ENCODE measurements around the gene HMHB1. TPM values are rescaled to one million over a fixed set of nuclear protein-coding genes. Genes with fewer than 3 reads are reported as not detected.

The HMHB1 gene
- total RNA-seq, 2 donors from 2014 or later, result not detected

GRCh38 chr5:143793249-143793648, 18.7 kb upstream of the HMHB1 start:
- Histone ChIP-seq H3K4me3 (no peak overlapping the region), H3K9ac (ENCODE audit: low read depth in 2 of 2, low read length in 2 of 2) (no peak overlapping the region), H3K36me3 (no peaks in the 10 kb centered on the region), H3K9me3 (no peaks in the 10 kb centered on the region), H3K27ac (no peak overlapping the region), H3K4me1 (no peaks in the 10 kb centered on the region), H3K27me3 (no peaks in the 10 kb centered on the region)
- no peak for TF ChIP-seq CTCF (IDR thresholded peaks at IDR 0.05)
- intact Hi-C loops (cut with DNase I), result no loop called here
- DNase-seq, result no peak

GRCh38 chr5:143796125-143796524, 15.8 kb upstream of the HMHB1 start:
- no peak for TF ChIP-seq CTCF (IDR thresholded peaks at IDR 0.05)
- H3K4me1 ChIP-seq, result no peaks in the 10 kb centered on the region
- intact Hi-C loops (cut with DNase I), result no loop called here
- H3K9me3 ChIP-seq, result no peaks in the 10 kb centered on the region
- H3K4me3 ChIP-seq, result no peak overlapping the region
- DNase-seq, result no peak
- no peak overlapping the region for H3K27ac ChIP-seq
- H3K9ac ChIP-seq (ENCODE audit: low read depth in 2 of 2, low read length in 2 of 2), result no peak overlapping the region
- no peaks in the 10 kb centered on the region for H3K36me3 ChIP-seq
- H3K27me3 ChIP-seq, result no peaks in the 10 kb centered on the region

GRCh38 chr5:143796753-143797152, 15.2 kb upstream of the HMHB1 start:
- TF ChIP-seq CTCF (IDR thresholded peaks at IDR 0.05), result no peak

GRCh38 chr5:143800715-143801114, 11.2 kb upstream of the HMHB1 start:
- TF ChIP-seq CTCF (IDR thresholded peaks at IDR 0.05), result no peak
- Histone ChIP-seq H3K27ac (no peak overlapping the region), H3K9me3 (no peaks in the 10 kb centered on the region), H3K27me3 (no peaks in the 10 kb centered on the region), H3K4me1 (no peaks in the 10 kb centered on the region), H3K9ac (ENCODE audit: low read depth in 2 of 2, low read length in 2 of 2) (no peak overlapping the region), H3K36me3 (no peaks in the 10 kb centered on the region), H3K4me3 (no peak overlapping the region)
- intact Hi-C loops (cut with DNase I), result no loop called here
- DNase-seq, result no peak

More at GRCh38 chr5:143796753-143797152, 15.2 kb upstream of the HMHB1 start:
- H3K9me3 ChIP-seq, result no peaks in the 10 kb centered on the region
- no peak for DNase-seq
- H3K4me3 ChIP-seq, result no peak overlapping the region
- H3K27me3 ChIP-seq, result no peaks in the 10 kb centered on the region
- H3K36me3 ChIP-seq, result no peaks in the 10 kb centered on the region
- intact Hi-C loops (cut with DNase I), result no loop called here
- no peaks in the 10 kb centered on the region for H3K4me1 ChIP-seq
- H3K27ac ChIP-seq, result no peak overlapping the region
- H3K9ac ChIP-seq (ENCODE audit: low read depth in 2 of 2, low read length in 2 of 2), result no peak overlapping the region

GRCh38 chr5:143801252-143801939, 10.6 kb upstream of the HMHB1 start:
- H3K27me3 ChIP-seq, result no peaks in the 10 kb centered on the region
- no peak overlapping the region for H3K9ac ChIP-seq (ENCODE audit: low read depth in 2 of 2, low read length in 2 of 2)
- H3K27ac ChIP-seq, result no peak overlapping the region
- no peak overlapping the region for H3K4me3 ChIP-seq
- no peaks in the 10 kb centered on the region for H3K9me3 ChIP-seq
- intact Hi-C loops (cut with DNase I), result no loop called here
- TF ChIP-seq CTCF (IDR thresholded peaks at IDR 0.05), result no peak
- no peaks in the 10 kb centered on the region for H3K36me3 ChIP-seq
- no peaks in the 10 kb centered on the region for H3K4me1 ChIP-seq
- no peak for DNase-seq
